Stimulated activated CD8-positive, alpha-beta memory T cell treated with anti-CD3 and anti-CD28 coated beads, Interleukin-2, amount 100 ng/mL, for 48 hours (primary cell): Measurements from ENCODE around the gene TRAPPC2B.
A peak's percentile ranks its signal among the peaks of the same experiment; 100 is the strongest.
"Not testable (repeated sequence)": the region's sequence is repeated elsewhere in the genome, so short reads cannot be mapped to it uniquely, and the experiment has no call there.

Experiments used
- DNase-seq, 2 donors: peaks; one replicate each; pipeline ENCODE4 v3.0.0-alpha.2; 2020; ENCODE audit warnings: low read depth in 2 of 2

The TRAPPC2B gene

GRCh38 chr19:57374647-57375046 lies 11.3 kb downstream of the TRAPPC2B start:
- not testable (repeated sequence) for DNase-seq

DNA sequence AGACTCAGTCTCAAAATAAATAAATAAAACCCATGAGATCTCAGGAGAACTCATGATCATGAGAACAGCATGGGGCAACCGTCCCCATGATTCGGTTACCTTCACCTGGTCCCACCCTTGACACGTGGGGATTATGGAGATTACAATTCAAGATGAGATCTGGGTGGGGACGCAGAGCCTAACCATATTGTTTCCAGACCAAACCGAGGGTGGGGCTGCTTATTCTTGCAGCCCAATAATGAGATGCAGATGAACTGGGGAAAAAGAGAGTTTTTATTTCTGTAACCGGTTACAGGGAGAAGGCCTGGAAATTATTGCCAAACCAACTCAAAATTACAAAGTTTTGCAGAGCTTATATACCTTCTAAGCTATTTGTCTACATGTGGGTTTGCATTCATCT lies 12.8 kb downstream of the TRAPPC2B start:
- DNase-seq: no peak

DNA sequence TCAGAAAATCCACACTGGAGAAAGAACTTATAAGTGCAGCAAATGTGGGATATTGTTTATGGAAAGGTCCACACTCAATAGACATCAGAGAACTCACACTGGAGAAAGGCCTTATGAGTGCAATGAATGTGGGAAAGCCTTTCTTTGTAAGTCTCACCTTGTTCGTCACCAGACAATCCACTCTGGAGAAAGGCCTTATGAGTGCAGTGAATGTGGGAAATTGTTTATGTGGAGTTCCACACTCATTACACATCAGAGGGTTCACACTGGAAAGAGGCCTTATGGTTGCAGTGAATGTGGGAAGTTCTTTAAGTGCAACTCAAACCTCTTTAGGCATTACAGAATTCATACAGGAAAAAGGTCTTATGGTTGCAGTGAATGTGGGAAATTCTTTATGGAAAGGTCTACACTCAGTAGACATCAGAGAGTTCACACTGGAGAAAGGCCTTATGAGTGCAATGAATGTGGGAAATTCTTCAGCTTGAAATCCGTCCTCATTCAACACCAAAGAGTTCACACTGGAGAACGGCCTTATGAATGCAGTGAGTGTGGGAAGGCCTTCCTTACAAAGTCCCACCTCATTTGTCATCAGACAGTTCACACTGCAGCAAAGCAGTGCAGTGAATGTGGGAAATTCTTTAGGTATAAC lies 14.3 kb downstream of the TRAPPC2B start:
- DNase-seq: no peak

DNA sequence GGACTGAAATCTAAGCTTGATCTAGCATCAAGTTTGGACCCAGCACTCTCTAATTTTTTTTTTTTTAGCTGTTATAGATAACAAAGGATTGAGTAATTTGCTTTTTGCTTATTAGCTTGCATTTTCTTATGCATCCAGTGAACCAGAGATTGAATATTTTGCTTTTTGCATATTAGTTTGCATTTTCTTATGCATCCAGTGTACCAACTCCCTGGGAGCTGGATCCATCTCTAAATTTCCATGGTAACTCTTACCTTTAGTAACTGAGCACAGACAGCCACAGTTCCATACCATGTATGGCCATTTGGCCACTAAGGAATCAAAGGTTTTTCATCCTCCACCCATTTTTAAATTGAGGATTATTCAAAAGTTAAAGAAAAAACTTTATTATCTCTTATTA lies 17.6 kb downstream of the TRAPPC2B start:
- no peak for DNase-seq

- no peak for DNase-seq
Observed at GRCh38 chr19:57382806-57383488, 19.6 kb downstream of the TRAPPC2B start.

DNA sequence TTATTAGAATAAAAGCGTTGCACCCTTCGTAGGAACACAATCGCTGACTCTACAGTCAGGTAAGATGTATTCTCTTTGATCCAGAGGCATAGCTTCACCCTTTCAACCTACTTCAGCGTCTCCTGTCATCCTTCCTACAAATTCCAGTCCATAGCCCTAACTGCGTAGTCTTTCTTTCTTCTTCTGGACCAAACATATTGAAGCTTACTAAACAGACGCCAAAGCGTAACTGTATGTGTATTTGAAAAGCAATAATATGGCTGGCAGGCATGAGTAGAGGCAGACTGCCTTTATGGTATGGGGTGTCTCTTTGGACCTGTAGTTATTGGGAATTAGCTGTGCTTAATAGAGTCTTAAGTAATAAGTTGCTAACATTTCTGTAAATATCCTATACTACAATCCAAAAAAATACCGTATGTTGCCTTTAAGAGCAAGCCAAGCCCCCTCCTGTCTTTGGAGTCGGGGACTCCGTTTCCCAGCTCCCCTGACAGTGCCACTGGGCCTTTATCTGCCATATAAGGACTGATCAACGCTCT lies 25.9 kb downstream of the TRAPPC2B start:
- no peak for DNase-seq

- DNase-seq: peak; percentile 89 to 97
Observed at GRCh38 chr19:57389730-57390598, 26.6 kb downstream of the TRAPPC2B start, which contains the start of gene ZNF548. Gene ZNF548 (plus strand): TSS chr19:57389854. CDS start chr19:57390100, 246 bp downstream.

- no peak for DNase-seq
Observed at GRCh38 chr19:57395710-57396109, 32.4 kb downstream of the TRAPPC2B start.

- no peak for DNase-seq
Observed at GRCh38 chr19:57398868-57399267, 35.5 kb downstream of the TRAPPC2B start.

- DNase-seq: no peak
Observed at GRCh38 chr19:57403737-57404563, 40.6 kb downstream of the TRAPPC2B start.

DNA sequence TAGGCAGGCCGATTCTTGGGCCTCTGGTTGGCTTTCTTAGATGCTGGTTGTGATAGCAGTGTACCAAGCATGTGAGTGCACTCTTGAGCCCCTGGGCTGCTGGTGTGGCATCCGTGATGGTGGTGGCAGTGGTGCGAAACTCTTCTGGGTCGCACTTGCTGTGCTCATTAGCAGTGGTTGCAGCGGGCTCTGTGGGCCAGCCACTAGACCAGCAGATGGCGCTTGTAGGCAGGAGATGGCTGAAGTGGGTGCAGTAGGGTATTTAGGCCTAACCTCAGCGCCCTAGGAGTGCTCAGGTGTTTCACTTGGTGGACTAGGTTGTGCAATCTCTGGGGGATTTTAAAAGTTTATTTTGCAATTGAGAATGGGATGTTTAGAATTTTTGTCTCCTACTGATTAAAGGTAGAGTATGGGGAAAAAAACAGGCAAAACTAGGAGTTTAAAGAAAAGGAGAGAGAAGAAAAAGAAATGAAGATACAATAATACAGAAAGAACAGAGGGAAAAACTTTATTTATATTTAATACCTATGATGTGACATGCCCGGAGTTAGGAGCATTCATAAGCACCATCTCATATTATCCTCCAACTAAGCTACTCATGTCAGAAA lies 43.3 kb downstream of the TRAPPC2B start:
- DNase-seq: peak; percentile 45 to 54

- peak; percentile 84 to 86 for DNase-seq
Observed at GRCh38 chr19:57410877-57411671, 47.7 kb downstream of the TRAPPC2B start, which contains the start of gene ZNF17. Gene ZNF17 (plus strand): TSS chr19:57411161. CDS start chr19:57413616, 2,455 bp downstream.
